Mesothelial cell of epicardium (in vitro differentiated cells): ENCODE results near the gene ITM2C. TPM values are rescaled to one million over a fixed set of nuclear protein-coding genes. Genes with fewer than 3 reads are reported as not detected.
A peak's percentile ranks its signal among the peaks of the same experiment; 100 is the strongest.

Experiments
- DNase-seq, 2 experiments: peaks; one replicate each; pipeline ENCODE4 v3.0.0; 2021; ENCODE audit warnings: low spot score in 2 of 2; ENCODE audit not compliant: unreplicated experiment in 2 of 2
- H3K27ac Mint-ChIP-seq: 2 replicates; pipeline ENCODE4 v1.8.0; 2021; ENCODE audit warnings: mixed read lengths
- H3K27me3 Mint-ChIP-seq: 2 replicates; pipeline ENCODE4 v1.8.0; 2021; ENCODE audit warnings: low read depth, mixed read lengths
- H3K36me3 Mint-ChIP-seq: 2 replicates; pipeline ENCODE4 v1.8.0; 2021; ENCODE audit warnings: mixed read lengths
- H3K4me1 Mint-ChIP-seq: 2 replicates; pipeline ENCODE4 v1.8.0; 2021; ENCODE audit warnings: mixed read lengths
- H3K4me3 Mint-ChIP-seq: 2 replicates; pipeline ENCODE4 v1.8.0; 2021; ENCODE audit warnings: mild to moderate bottlenecking, moderate library complexity, mixed read lengths
- H3K9me3 Mint-ChIP-seq: 2 replicates; pipeline ENCODE4 v1.8.0; 2021; ENCODE audit warnings: mixed read lengths
- total RNA-seq: library from RNA; stranded (reverse); gene quantifications from 3 replicates; pipeline ENCODE4 v1.2.1, GENCODE V29; 2021
- TF ChIP-seq, protein P1 (sequence below): fragments of 200-600 bp; sonication (generic); IDR thresholded peaks from one replicate; pipeline ENCODE4 v1.5.0; 2021; ENCODE audit warnings: antibody characterized with exemption; ENCODE audit not compliant: unreplicated experiment

The ITM2C gene
- total RNA-seq, 1 donor from 2014 or later = 270 TPM

DNA sequence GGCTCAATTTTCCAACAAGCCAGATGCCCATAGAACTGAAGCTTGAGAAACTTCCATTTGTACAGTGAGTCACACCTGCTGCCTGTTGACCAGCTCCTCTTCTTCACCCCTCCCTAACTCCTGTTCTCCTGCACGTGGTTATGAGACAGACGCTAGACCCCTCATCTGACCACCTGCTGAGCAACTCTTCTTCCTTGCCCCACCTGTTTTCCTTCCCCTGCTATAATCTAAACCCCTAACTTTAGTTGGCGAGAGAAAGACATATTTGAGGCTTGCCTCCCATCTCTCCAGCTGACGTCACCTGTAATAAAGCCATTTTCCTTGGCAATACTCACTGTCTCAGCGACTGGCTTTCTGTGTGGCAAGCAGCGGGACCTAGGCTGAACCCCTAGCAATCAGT lies 22.3 kb upstream of the ITM2C start:
- Mint-ChIP-seq H3K4me3 (no peak overlapping the region), H3K27me3 (peaks cover 32% of the 10 kb centered on the region), H3K36me3 (no peaks in the 10 kb centered on the region), H3K9me3 (peaks cover 11% of the 10 kb centered on the region), H3K4me1 (no peaks in the 10 kb centered on the region), H3K27ac (no peak overlapping the region)
- TF ChIP-seq, protein P1, sequence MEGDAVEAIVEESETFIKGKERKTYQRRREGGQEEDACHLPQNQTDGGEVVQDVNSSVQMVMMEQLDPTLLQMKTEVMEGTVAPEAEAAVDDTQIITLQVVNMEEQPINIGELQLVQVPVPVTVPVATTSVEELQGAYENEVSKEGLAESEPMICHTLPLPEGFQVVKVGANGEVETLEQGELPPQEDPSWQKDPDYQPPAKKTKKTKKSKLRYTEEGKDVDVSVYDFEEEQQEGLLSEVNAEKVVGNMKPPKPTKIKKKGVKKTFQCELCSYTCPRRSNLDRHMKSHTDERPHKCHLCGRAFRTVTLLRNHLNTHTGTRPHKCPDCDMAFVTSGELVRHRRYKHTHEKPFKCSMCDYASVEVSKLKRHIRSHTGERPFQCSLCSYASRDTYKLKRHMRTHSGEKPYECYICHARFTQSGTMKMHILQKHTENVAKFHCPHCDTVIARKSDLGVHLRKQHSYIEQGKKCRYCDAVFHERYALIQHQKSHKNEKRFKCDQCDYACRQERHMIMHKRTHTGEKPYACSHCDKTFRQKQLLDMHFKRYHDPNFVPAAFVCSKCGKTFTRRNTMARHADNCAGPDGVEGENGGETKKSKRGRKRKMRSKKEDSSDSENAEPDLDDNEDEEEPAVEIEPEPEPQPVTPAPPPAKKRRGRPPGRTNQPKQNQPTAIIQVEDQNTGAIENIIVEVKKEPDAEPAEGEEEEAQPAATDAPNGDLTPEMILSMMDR = no peak
- DNase-seq = no peak

- TF ChIP-seq, protein P1 = no peak
- Mint-ChIP-seq H3K9me3 (peaks cover 10% of the 10 kb centered on the region), H3K36me3 (no peaks in the 10 kb centered on the region), H3K4me3 (no peak overlapping the region), H3K27me3 (peaks cover 32% of the 10 kb centered on the region), H3K27ac (no peak overlapping the region), H3K4me1 (no peaks in the 10 kb centered on the region)
- DNase-seq = no peak
Measured at GRCh38 chr2:230843132-230843531, 21.6 kb upstream of the ITM2C start.

DNA sequence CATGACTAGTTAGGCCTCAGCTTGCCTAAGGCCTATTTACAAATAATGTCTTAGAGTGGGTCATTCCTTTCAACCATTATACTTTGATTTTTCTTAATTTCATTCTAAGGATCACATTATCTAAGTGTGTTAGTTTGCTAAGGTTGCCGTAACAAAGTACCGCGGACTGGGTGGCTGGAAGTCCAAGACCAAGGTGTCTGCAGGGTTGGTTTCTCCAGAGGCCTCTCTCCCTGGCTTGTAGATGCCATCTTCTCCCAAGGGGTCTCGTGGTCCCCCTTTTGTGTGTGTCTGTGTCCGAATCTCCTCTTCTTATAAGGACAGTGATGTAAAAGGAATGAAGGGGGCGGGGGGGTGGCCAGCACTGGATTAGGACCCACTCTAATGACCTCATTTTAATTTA lies 18.4 kb upstream of the ITM2C start:
- no peak for DNase-seq
- Mint-ChIP-seq H3K4me1 (no peaks in the 10 kb centered on the region), H3K27ac (no peak overlapping the region), H3K36me3 (no peaks in the 10 kb centered on the region), H3K4me3 (no peak overlapping the region), H3K27me3 (peaks cover 37% of the 10 kb centered on the region), H3K9me3 (peaks cover 3% of the 10 kb centered on the region)
- TF ChIP-seq, protein P1 = no peak

- Mint-ChIP-seq H3K36me3 (no peaks in the 10 kb centered on the region), H3K27me3 (peaks cover 31% of the 10 kb centered on the region), H3K27ac (no peak overlapping the region), H3K4me3 (peak overlapping the region; percentile 38), H3K4me1 (no peaks in the 10 kb centered on the region), H3K9me3 (peaks cover 3% of the 10 kb centered on the region)
- TF ChIP-seq, protein P1 = peak; percentile 96
- DNase-seq = peak; percentile 84 to 95
Measured at GRCh38 chr2:230847883-230848388, 16.8 kb upstream of the ITM2C start.

GRCh38 chr2:230849633-230850357 lies 14.9 kb upstream of the ITM2C start:
- peaks cover 3% of the 10 kb centered on the region for H3K9me3 Mint-ChIP-seq
- H3K27ac Mint-ChIP-seq = no peak overlapping the region
- TF ChIP-seq, protein P1 = peak; percentile 93
- no peaks in the 10 kb centered on the region for H3K4me1 Mint-ChIP-seq
- no peaks in the 10 kb centered on the region for H3K36me3 Mint-ChIP-seq
- H3K27me3 Mint-ChIP-seq = peaks cover 26% of the 10 kb centered on the region
- H3K4me3 Mint-ChIP-seq = no peak overlapping the region
- DNase-seq = no peak
